ENCODE measurements around the gene ZDHHC9. TPM values are rescaled to one million over a fixed set of nuclear protein-coding genes. Genes with fewer than 3 reads are reported as not detected.
"Not testable (repeated sequence)": the region's sequence is repeated elsewhere in the genome, so short reads cannot be mapped to it uniquely, and the experiment has no call there.

Gene ZDHHC9
- total and polyA plus RNA-seq, 8 donors = 34.3 to 89.2 (median 38.4) TPM

GRCh38 chrX:129875669-129876068 lies 32.0 kb upstream of the ZDHHC9 start:
- no peak for TF ChIP-seq CTCF (IDR thresholded peaks at IDR 0.05)
- ATAC-seq (no peak), DNase-seq (no peak)
- Histone ChIP-seq H3K4me3 (no peak overlapping the region), H3K27ac (no peak overlapping the region), H3K9me3 (no peaks in the 10 kb centered on the region), H3K27me3 (no peaks in the 10 kb centered on the region), H3K4me1 (no peaks in the 10 kb centered on the region), H3K36me3 (no peaks in the 10 kb centered on the region)
- intact Hi-C loops (cut with DNase I) = no loop called here

- Histone ChIP-seq H3K36me3 (no peaks in the 10 kb centered on the region), H3K4me3 (no peak overlapping the region), H3K27ac (no peak overlapping the region), H3K27me3 (no peaks in the 10 kb centered on the region), H3K4me1 (no peaks in the 10 kb centered on the region), H3K9me3 (no peaks in the 10 kb centered on the region)
- intact Hi-C loops (cut with DNase I) = no loop called here
- ATAC-seq (no peak), DNase-seq (no peak)
- TF ChIP-seq CTCF (IDR thresholded peaks at IDR 0.05) = no peak
Measured at GRCh38 chrX:129872524-129872923, 28.8 kb upstream of the ZDHHC9 start.

- H3K27ac ChIP-seq; H3K4me1 ChIP-seq; H3K36me3 ChIP-seq; ATAC-seq; DNase-seq; H3K4me3 ChIP-seq; intact Hi-C loops (cut with DNase I); H3K9me3 ChIP-seq; H3K27me3 ChIP-seq: not testable (repeated sequence)
Measured at GRCh38 chrX:129866321-129866720, 22.6 kb upstream of the ZDHHC9 start.

GRCh38 chrX:129859134-129859533 lies 15.4 kb upstream of the ZDHHC9 start:
- intact Hi-C loops (cut with DNase I); ATAC-seq; H3K36me3 ChIP-seq; H3K4me3 ChIP-seq; H3K4me1 ChIP-seq; H3K27me3 ChIP-seq; H3K27ac ChIP-seq; DNase-seq; H3K9me3 ChIP-seq: not testable (repeated sequence)

GRCh38 chrX:129851825-129852224 lies 8.1 kb upstream of the ZDHHC9 start:
- H3K4me3 ChIP-seq; DNase-seq; intact Hi-C loops (cut with DNase I); H3K36me3 ChIP-seq; H3K27ac ChIP-seq; H3K9me3 ChIP-seq; ATAC-seq; H3K27me3 ChIP-seq; H3K4me1 ChIP-seq: not testable (repeated sequence)

GRCh38 chrX:129846716-129847115 lies 3.0 kb upstream of the ZDHHC9 start:
- Histone ChIP-seq H3K4me3 (no peak overlapping the region), H3K4me1 (peaks cover 0 to 6% of the 10 kb centered on the region in 2 donors), H3K36me3 (no peaks in the 10 kb centered on the region), H3K27ac (no peak overlapping the region), H3K27me3 (no peaks in the 10 kb centered on the region), H3K9me3 (no peaks in the 10 kb centered on the region)
- no peak for TF ChIP-seq CTCF (IDR thresholded peaks at IDR 0.05)
- DNase-seq (no peak), ATAC-seq (no peak)
- intact Hi-C loops (cut with DNase I) = no loop called here

GRCh38 chrX:129845616-129846190 lies 2.0 kb upstream of the ZDHHC9 start:
- Histone ChIP-seq H3K27me3 (no peaks in the 10 kb centered on the region), H3K4me1 (peaks cover 0 to 11% of the 10 kb centered on the region in 2 donors), H3K9me3 (no peaks in the 10 kb centered on the region), H3K27ac (no peak overlapping the region), H3K36me3 (no peaks in the 10 kb centered on the region), H3K4me3 (no peak overlapping the region)
- ATAC-seq = peak; percentile 49
- intact Hi-C loops (cut with DNase I) = no loop called here
- no peak for TF ChIP-seq CTCF (IDR thresholded peaks at IDR 0.05)
- no peak for DNase-seq

All from left lung (tissue), 10 donors.